ENCODE data around the gene BICD1. TPM values are rescaled to one million over a fixed set of nuclear protein-coding genes. Genes with fewer than 3 reads are reported as not detected.

Gene BICD1
- total RNA-seq, 1 donor from 2014 or later: 38.6 TPM

- H3K4me1 Mint-ChIP-seq: peaks cover 7% of the 10 kb centered on the region
- DNase-seq (ENCODE audit: low spot score in 2 of 2, unreplicated experiment in 2 of 2): no peak
- H3K36me3 Mint-ChIP-seq: peaks cover 7% of the 10 kb centered on the region
- H3K4me3 Mint-ChIP-seq: no peak overlapping the region
- no peak overlapping the region for H3K27ac Mint-ChIP-seq
- TF ChIP-seq CTCF (IDR thresholded peaks at IDR 0.05; ENCODE audit: unreplicated experiment): no peak
- peaks cover 6% of the 10 kb centered on the region for H3K9me3 Mint-ChIP-seq
- H3K27me3 Mint-ChIP-seq (ENCODE audit: low read depth): no peaks in the 10 kb centered on the region
Observed at GRCh38 chr12:32145096-32145495, 38.4 kb downstream of the BICD1 start.

GRCh38 chr12:32146074-32146873 is 39.6 kb downstream of the BICD1 start:
- TF ChIP-seq CTCF (IDR thresholded peaks at IDR 0.05; ENCODE audit: unreplicated experiment): no peak
- Mint-ChIP-seq H3K27me3 (ENCODE audit: low read depth) (no peaks in the 10 kb centered on the region), H3K27ac (no peak overlapping the region), H3K4me1 (no peaks in the 10 kb centered on the region), H3K9me3 (peaks cover 6% of the 10 kb centered on the region), H3K4me3 (no peak overlapping the region), H3K36me3 (peaks cover 12% of the 10 kb centered on the region)
- DNase-seq (ENCODE audit: low spot score in 2 of 2, unreplicated experiment in 2 of 2): no peak

- Mint-ChIP-seq H3K27me3 (ENCODE audit: low read depth) (no peaks in the 10 kb centered on the region), H3K4me1 (no peaks in the 10 kb centered on the region), H3K36me3 (peaks cover 12% of the 10 kb centered on the region), H3K9me3 (peaks cover 6% of the 10 kb centered on the region), H3K4me3 (no peak overlapping the region), H3K27ac (no peak overlapping the region)
- DNase-seq (ENCODE audit: low spot score in 2 of 2, unreplicated experiment in 2 of 2): no peak
- no peak for TF ChIP-seq CTCF (IDR thresholded peaks at IDR 0.05; ENCODE audit: unreplicated experiment)
Observed at GRCh38 chr12:32148372-32148771, 41.7 kb downstream of the BICD1 start.

GRCh38 chr12:32149489-32149888 is 42.8 kb downstream of the BICD1 start:
- Mint-ChIP-seq H3K4me3 (no peak overlapping the region), H3K36me3 (peaks cover 12% of the 10 kb centered on the region), H3K4me1 (peaks cover 5% of the 10 kb centered on the region), H3K9me3 (peaks cover 6% of the 10 kb centered on the region), H3K27ac (no peak overlapping the region), H3K27me3 (ENCODE audit: low read depth) (no peaks in the 10 kb centered on the region)
- TF ChIP-seq CTCF (IDR thresholded peaks at IDR 0.05; ENCODE audit: unreplicated experiment): no peak
- no peak for DNase-seq (ENCODE audit: low spot score in 2 of 2, unreplicated experiment in 2 of 2)

- Mint-ChIP-seq H3K27me3 (ENCODE audit: low read depth) (no peaks in the 10 kb centered on the region), H3K4me1 (peaks cover 19% of the 10 kb centered on the region)
Observed at GRCh38 chr12:32151086-32151485, 44.4 kb downstream of the BICD1 start.

More at GRCh38 chr12:32151086-32151485, 44.4 kb downstream of the BICD1 start:
- DNase-seq (ENCODE audit: low spot score in 2 of 2, unreplicated experiment in 2 of 2): no peak
- Mint-ChIP-seq H3K36me3 (peaks cover 12% of the 10 kb centered on the region), H3K4me3 (no peak overlapping the region), H3K9me3 (peaks cover 6% of the 10 kb centered on the region), H3K27ac (no peak overlapping the region)
- TF ChIP-seq CTCF (IDR thresholded peaks at IDR 0.05; ENCODE audit: unreplicated experiment): no peak
